ENCODE data around the gene TP53AIP1. TPM values are rescaled to one million over a fixed set of nuclear protein-coding genes. Genes with fewer than 3 reads are reported as not detected.

TP53AIP1 gene
- total and polyA plus RNA-seq, 10 of the 15 experiments (the other 5 are each of a cell fraction or from before 2014, with no cell fraction given): 0.01 TPM; not detected in 9

DNA sequence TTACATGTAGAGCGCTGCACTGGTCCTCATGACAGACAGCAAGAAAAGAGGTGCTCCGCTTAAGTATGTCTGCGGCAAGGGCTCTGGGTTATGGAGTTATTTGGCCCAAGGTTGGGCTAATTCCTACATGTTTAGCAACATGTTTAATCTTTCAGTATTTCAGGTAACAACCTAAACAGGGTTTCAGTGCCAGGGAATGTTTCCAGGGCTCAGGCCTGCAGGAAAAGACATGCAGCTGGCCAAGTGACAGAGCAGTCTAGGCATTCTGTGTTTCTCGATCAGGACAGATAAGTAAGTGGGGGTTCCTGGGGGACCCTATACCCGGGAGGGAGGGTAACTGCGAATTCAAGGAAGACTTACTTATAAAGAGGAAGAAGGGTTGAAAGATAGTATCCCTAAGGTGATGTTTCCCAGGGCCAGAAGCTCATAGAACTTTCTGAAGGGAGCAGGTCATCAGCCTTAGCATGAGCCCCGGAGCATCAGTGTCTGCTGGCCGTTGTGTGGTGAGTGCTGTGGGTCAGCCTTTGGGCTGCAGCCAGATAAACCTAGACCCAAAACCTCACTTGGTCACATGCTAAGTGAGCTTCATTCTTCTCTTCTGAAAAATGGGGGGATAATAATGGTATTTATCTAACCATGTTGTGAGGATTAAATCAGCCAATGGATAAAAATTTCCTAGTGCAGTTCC lies 33.1 kb downstream of the TP53AIP1 start:
- in situ Hi-C loops (cut with MboI): no loop called here
- RAD21 ChIA-PET (ENCODE audit: unreplicated experiment): interaction anchor here (0.6 to 1.1 kb wide), 3 partner anchors 40 to 152 kb away, joined by 3 read pairs; no protein-coding TSS in a partner anchor
- DNase-seq (ENCODE audit: low read depth, low spot score): no peak
- Histone ChIP-seq H3K27me3 (replicated peaks in 1 of 2; ENCODE audit: control insufficient read depth in 2 of 2, insufficient read depth in 2 of 2, low read length in 1 of 2) (peaks cover 3 to 10% of the 10 kb centered on the region in 2 experiments; a peak in 3 of 4 replicates), H4K20me1 (ENCODE audit: control insufficient read depth, insufficient read depth) (no peaks in the 10 kb centered on the region), H3K79me2 (ENCODE audit: control insufficient read depth, insufficient read depth, low read length) (no peaks in the 10 kb centered on the region), H3K9ac (ENCODE audit: control insufficient read depth, insufficient read depth, low read length) (no peak overlapping the region), H3K4me3 (no peak overlapping the region), H3K4me1 (ENCODE audit: control insufficient read depth, insufficient read depth, low read length) (no peaks in the 10 kb centered on the region), H2AFZ (ENCODE audit: control insufficient read depth, low read depth, low read length) (no peak overlapping the region), H3K36me3 (ENCODE audit: control insufficient read depth in 2 of 2, insufficient read depth in 2 of 2, low read length in 1 of 2) (no peaks in the 10 kb centered on the region), H3K27ac (ENCODE audit: control insufficient read depth, insufficient read depth) (no peak overlapping the region), H3K9me3 (replicated peaks; ENCODE audit: control insufficient read depth, insufficient read depth, low read length) (no peaks in the 10 kb centered on the region; the same call in 2 of the 3 replicates), H3K4me2 (ENCODE audit: control insufficient read depth, insufficient read depth) (no peak overlapping the region)
- ATAC-seq: no peak
- WGBS (ENCODE audit: insufficient coverage, insufficient replicate concordance, low lambda C conversion rate, missing lambda C conversion rate): 51% methylated on average over 8 of the region's 8 CpGs
- TF ChIP-seq, protein P1, sequence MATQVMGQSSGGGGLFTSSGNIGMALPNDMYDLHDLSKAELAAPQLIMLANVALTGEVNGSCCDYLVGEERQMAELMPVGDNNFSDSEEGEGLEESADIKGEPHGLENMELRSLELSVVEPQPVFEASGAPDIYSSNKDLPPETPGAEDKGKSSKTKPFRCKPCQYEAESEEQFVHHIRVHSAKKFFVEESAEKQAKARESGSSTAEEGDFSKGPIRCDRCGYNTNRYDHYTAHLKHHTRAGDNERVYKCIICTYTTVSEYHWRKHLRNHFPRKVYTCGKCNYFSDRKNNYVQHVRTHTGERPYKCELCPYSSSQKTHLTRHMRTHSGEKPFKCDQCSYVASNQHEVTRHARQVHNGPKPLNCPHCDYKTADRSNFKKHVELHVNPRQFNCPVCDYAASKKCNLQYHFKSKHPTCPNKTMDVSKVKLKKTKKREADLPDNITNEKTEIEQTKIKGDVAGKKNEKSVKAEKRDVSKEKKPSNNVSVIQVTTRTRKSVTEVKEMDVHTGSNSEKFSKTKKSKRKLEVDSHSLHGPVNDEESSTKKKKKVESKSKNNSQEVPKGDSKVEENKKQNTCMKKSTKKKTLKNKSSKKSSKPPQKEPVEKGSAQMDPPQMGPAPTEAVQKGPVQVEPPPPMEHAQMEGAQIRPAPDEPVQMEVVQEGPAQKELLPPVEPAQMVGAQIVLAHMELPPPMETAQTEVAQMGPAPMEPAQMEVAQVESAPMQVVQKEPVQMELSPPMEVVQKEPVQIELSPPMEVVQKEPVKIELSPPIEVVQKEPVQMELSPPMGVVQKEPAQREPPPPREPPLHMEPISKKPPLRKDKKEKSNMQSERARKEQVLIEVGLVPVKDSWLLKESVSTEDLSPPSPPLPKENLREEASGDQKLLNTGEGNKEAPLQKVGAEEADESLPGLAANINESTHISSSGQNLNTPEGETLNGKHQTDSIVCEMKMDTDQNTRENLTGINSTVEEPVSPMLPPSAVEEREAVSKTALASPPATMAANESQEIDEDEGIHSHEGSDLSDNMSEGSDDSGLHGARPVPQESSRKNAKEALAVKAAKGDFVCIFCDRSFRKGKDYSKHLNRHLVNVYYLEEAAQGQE (IDR thresholded peaks at IDR 0.05; ENCODE audit: low read depth, low read length): no peak
- no peak for TF ChIP-seq KLF5 (IDR thresholded peaks at IDR 0.05; ENCODE audit: partially characterized antibody)
- FAIRE-seq: no peak
- SMC1A ChIA-PET (ENCODE audit: uncharacterized antibody, unreplicated experiment): interaction anchor here (0.8 to 0.9 kb wide), 3 partner anchors 9 to 47 kb away, joined by 3 read pairs; no protein-coding TSS in a partner anchor
- intact Hi-C loops (cut with micrococcal nuclease; ENCODE audit: unreplicated experiment): no loop called here
- POLR2A ChIA-PET: no interaction called here
- BruUV-seq (replicated peaks): no TSS peak
- CTCF ChIA-PET: interaction anchor here (9.2 kb wide), 1 partner anchor 23 kb away, joined by 74 read pairs; no protein-coding TSS in a partner anchor

Measured in GM12878 (cell line).